GM10266 (cell line): ENCODE measurements around the gene EHMT2.
A peak's percentile ranks its signal among the peaks of the same experiment; 100 is the strongest.

Experiments
- DNase-seq: peaks from one replicate; pipeline ENCODE4 v3.0.0; 2012; ENCODE audit errors: extremely low spot score
- CTCF ChIP-seq: IDR thresholded peaks from 2 replicates; pipeline ENCODE4 v1.5.1; 2012; ENCODE audit warnings: mild to moderate bottlenecking, low read depth; ENCODE audit not compliant: control insufficient read depth, insufficient read depth; ENCODE audit errors: missing control alignments

Gene EHMT2

DNA sequence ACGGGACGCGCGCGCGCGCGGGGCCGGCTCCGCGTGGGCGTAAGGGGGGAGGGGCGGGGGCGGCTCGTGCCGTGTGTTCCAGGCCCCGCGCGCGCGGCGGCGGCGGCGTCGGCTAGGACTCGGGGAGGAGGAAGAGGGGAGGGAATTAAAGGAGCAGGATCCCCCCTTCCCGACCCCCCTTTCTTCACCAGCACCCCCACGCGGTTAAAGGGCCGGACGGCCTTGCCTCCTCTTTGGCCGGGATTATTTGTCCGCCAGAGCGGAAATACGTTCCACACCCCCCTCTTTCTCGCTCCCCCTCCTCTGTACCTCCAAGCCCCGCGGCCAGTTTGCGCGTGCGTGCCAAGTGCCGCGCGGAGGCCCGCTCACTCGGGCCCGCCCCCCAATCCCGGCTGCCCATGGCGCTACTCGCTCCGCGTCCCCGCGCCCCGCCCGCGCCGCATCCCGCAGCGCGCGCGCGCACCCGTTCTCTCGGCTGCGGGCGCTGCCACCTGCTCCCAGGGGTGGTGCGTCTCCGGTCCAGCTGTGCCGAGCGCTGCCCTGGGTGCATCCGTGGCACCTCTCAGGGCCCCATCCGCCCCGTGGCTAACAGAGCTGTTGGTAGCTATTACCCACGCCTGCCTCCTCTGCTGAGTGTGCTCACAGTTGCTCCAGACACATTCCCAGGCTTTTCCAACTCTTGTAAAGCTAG lies 4.6 kb upstream of the EHMT2 start, which contains the start of gene ZBTB12:
Gene ZBTB12 (minus strand): TSS at position 134 of the 691 bp plus-strand sequence. CDS start 781 bp downstream, outside the sequence.
- DNase-seq: peak; percentile 98

GRCh38 chr6:31901415-31901952 lies 4.0 kb upstream of the EHMT2 start:
- no peak for TF ChIP-seq CTCF
- DNase-seq: peak; percentile 88

More for the DNA sequence above, 4.6 kb upstream of the EHMT2 start, which contains the start of gene ZBTB12:
- TF ChIP-seq CTCF: no peak

GRCh38 chr6:31900917-31901414 lies 3.5 kb upstream of the EHMT2 start:
- no peak for DNase-seq
- no peak for TF ChIP-seq CTCF

DNA sequence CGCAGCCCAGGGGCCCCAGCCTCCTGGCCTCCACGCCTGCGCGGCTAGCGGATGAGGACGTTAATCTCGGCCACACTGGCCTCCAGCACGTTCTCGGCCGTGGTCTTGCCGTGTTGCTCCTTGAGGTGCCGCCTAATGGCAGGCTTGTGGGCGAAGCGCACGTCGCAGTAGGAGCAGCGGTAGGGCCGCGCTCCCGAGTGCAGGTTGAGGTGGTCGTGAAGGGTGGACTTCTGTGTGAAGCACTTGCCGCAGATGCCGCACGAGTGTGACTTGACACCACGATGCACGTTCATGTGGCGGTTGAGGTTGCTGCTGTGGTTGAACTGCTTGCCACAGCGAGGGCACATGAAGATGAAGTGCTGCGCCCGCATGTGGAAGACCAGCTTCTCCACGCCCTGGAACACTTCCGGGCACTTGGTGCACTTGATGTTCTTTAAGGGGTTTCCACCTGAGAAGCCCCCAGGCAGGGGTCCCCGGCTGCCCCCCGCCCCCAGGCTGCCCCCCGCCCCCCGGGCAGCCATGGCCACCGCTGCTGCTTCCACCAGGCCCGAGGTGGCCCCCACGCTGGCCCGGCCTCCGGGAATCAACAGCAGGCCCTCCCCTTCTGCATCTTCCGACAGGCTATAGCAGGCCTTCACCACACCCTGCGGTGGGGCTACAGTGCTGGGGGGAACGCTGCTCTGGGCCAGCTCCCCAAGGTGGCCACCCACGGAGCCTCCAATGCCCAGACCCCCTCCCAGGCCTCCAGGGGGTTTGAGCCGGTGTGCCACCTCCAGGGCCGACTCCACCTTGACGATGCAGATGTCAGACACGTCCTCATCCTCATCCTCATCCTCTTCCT lies 2.6 kb upstream of the EHMT2 start:
- DNase-seq: no peak
- no peak for TF ChIP-seq CTCF

DNA sequence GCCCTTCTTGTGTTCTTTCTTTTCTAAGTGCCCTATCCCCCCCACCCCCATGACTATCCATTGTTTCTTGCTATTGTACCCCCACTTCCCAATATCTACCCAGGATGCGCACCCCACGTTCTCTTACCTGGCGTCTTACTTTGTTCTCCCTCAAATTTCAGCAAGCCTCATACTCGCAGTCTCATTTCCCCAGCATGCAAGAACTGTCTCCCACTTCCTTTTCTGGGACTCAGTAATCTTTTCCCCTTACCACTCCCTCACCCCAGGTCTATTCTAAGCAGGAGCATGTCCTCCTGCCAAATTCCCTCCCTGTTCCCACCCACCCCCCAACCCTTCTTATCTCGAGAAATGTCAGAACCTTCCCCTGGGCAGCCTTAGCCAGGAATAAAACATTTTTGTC lies 1.7 kb upstream of the EHMT2 start:
- no peak for DNase-seq
- no peak for TF ChIP-seq CTCF

DNA sequence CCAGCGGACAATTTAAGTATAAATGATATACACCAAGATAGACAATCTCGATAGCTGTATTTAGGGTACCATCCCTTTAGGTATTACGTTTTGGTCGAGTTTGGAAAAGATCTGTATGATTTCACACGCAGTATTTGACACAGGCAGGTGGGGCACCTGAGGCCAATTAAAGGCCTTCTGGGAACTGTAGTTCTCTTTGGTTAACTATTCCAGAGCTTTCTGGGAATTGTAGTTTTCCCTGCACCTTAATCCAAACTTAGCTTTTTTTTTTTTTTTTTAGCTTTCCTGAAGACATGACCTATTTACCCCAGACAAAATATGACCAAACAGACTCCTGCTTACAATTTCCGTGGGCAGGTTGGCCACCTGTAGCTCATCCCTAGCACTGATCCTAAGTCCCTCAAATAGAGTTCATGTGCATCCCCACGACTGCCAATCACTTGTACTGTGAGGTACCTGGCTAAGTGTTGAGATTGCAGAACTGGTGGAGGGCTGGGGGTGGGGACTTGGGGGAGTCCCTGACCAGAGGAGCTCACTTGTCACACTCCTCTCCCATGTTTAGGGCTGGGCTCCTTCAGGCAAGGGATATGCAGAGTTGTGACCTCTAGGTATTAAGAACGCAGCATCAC lies 999 bp upstream of the EHMT2 start:
- TF ChIP-seq CTCF: no peak

More for the DNA sequence above, 999 bp upstream of the EHMT2 start:
- peak; percentile 66 for DNase-seq
